Measurements from ENCODE around the gene NAP1L1. TPM values are rescaled to one million over a fixed set of nuclear protein-coding genes. Genes with fewer than 3 reads are reported as not detected.
A peak's percentile ranks its signal among the peaks of the same experiment; 100 is the strongest.

The NAP1L1 gene
- total RNA-seq, 1 experiment from 2014 or later, result 946 TPM

GRCh38 chr12:76113800-76114757 lies 29.6 kb upstream of the NAP1L1 start:
- Mint-ChIP-seq H3K27me3 (ENCODE audit: low read depth) (no peaks in the 10 kb centered on the region), H3K36me3 (no peaks in the 10 kb centered on the region), H3K4me1 (0 out of 2 replicates have a peak, but pooled peaks cover 2% of the 10 kb centered on the region), H3K27ac (no peak overlapping the region), H3K9me3 (peaks cover 5% of the 10 kb centered on the region; the same call in 1 of the 2 replicates), H3K4me3 (no peak overlapping the region)
- POLR2A ChIA-PET, result no interaction called here
- CTCF ChIA-PET, result interaction anchor here (0.6 kb wide), 1 partner anchor 32 kb away, joined by 3 read pairs; no protein-coding TSS in a partner anchor
- no peak for ATAC-seq
- TF ChIP-seq ZBTB21 (CRISPR knock-in tag; IDR thresholded peaks at IDR 0.05; ENCODE audit: borderline replicate concordance), result no peak
- TF ChIP-seq CREB1 (CRISPR knock-in tag; IDR thresholded peaks at IDR 0.05), result no peak
- TF ChIP-seq NR3C1 (CRISPR knock-in tag; conservative IDR thresholded peaks at IDR 0.05; ENCODE audit: low read depth), result no peak
- TF ChIP-seq MXD4 (CRISPR knock-in tag; IDR thresholded peaks at IDR 0.05; ENCODE audit: borderline replicate concordance), result no peak
- TF ChIP-seq FOXK1 (CRISPR knock-in tag; IDR thresholded peaks at IDR 0.05), result no peak
- TF ChIP-seq ZNF219 (CRISPR knock-in tag; IDR thresholded peaks at IDR 0.05; ENCODE audit: borderline replicate concordance), result no peak
- TF ChIP-seq ZNF138 (CRISPR knock-in tag; conservative IDR thresholded peaks at IDR 0.05), result no peak
- TF ChIP-seq SMAD3 (CRISPR knock-in tag; IDR thresholded peaks at IDR 0.05; ENCODE audit: borderline replicate concordance), result no peak
- TF ChIP-seq, protein P1, sequence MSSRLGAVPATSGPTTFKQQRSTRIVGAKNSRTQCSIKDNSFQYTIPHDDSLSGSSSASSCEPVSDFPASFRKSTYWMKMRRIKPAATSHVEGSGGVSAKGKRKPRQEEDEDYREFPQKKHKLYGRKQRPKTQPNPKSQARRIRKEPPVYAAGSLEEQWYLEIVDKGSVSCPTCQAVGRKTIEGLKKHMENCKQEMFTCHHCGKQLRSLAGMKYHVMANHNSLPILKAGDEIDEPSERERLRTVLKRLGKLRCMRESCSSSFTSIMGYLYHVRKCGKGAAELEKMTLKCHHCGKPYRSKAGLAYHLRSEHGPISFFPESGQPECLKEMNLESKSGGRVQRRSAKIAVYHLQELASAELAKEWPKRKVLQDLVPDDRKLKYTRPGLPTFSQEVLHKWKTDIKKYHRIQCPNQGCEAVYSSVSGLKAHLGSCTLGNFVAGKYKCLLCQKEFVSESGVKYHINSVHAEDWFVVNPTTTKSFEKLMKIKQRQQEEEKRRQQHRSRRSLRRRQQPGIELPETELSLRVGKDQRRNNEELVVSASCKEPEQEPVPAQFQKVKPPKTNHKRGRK (CRISPR knock-in tag; IDR thresholded peaks at IDR 0.05; ENCODE audit: borderline replicate concordance), result no peak
- TF ChIP-seq OVOL2 (CRISPR knock-in tag; IDR thresholded peaks at IDR 0.05; ENCODE audit: borderline replicate concordance), result no peak
- no peak for TF ChIP-seq ETV6 (CRISPR knock-in tag; IDR thresholded peaks at IDR 0.05)
- TF ChIP-seq PRRX2 (CRISPR knock-in tag; IDR thresholded peaks at IDR 0.05), result no peak
- no peak for TF ChIP-seq GABPB1 (CRISPR knock-in tag; IDR thresholded peaks at IDR 0.05)
- TF ChIP-seq FOXP1 (CRISPR knock-in tag; IDR thresholded peaks at IDR 0.05; ENCODE audit: borderline replicate concordance), result no peak
- no peak for TF ChIP-seq FOXJ3 (CRISPR knock-in tag; IDR thresholded peaks at IDR 0.05; ENCODE audit: borderline replicate concordance)
- no peak for TF ChIP-seq TP53 (CRISPR knock-in tag; IDR thresholded peaks at IDR 0.05)
- TF ChIP-seq GTF2I (CRISPR knock-in tag; conservative IDR thresholded peaks at IDR 0.05), result no peak
- DNase-seq (ENCODE audit: low spot score), result no peak

- DNase-seq (ENCODE audit: low spot score) (no peak), ATAC-seq (no peak)
- 0 out of 2 replicates have a peak, but pooled peaks cover 2% of the 10 kb centered on the region for H3K4me1 Mint-ChIP-seq
- H3K27ac Mint-ChIP-seq, result no peak overlapping the region
- H3K27me3 Mint-ChIP-seq (ENCODE audit: low read depth), result no peaks in the 10 kb centered on the region
- no peak overlapping the region for H3K4me3 Mint-ChIP-seq
- H3K9me3 Mint-ChIP-seq, result no peaks in the 10 kb centered on the region
- H3K36me3 Mint-ChIP-seq, result no peaks in the 10 kb centered on the region
- peak; percentile 75 for TF ChIP-seq ZNF121 (CRISPR knock-in tag; IDR thresholded peaks at IDR 0.05)
- no peak for TF ChIP-seq ZNF317 (CRISPR knock-in tag; IDR thresholded peaks at IDR 0.05; ENCODE audit: borderline replicate concordance, low read depth)
- POLR2A ChIA-PET, result no interaction called here
- CTCF ChIA-PET, result interaction anchor here (0.7 kb wide), 1 partner anchor 381 kb away, joined by 3 read pairs; no protein-coding TSS in a partner anchor
These were observed 26.8 kb upstream of the NAP1L1 start for GRCh38 chr12:76111209-76111749.

- no peak for TF ChIP-seq ZNF232 (CRISPR knock-in tag; IDR thresholded peaks at IDR 0.05)
- TF ChIP-seq, protein P1 (CRISPR knock-in tag; IDR thresholded peaks at IDR 0.05; ENCODE audit: borderline replicate concordance), result no peak
- Mint-ChIP-seq H3K27me3 (ENCODE audit: low read depth) (no peaks in the 10 kb centered on the region), H3K36me3 (no peaks in the 10 kb centered on the region), H3K27ac (no peak overlapping the region), H3K9me3 (no peaks in the 10 kb centered on the region), H3K4me3 (no peak overlapping the region), H3K4me1 (0 out of 2 replicates have a peak, but pooled peaks cover 2% of the 10 kb centered on the region)
- ATAC-seq (no peak), DNase-seq (ENCODE audit: low spot score) (no peak)
- POLR2A ChIA-PET, result interaction anchor here (0.6 kb wide), 1 partner anchor 77 kb away, joined by 6 read pairs; no protein-coding TSS in a partner anchor
- CTCF ChIA-PET, result interaction anchor here (0.7 kb wide), 1 partner anchor 499 kb away, joined by 3 read pairs; no protein-coding TSS in a partner anchor
These were observed 25.4 kb upstream of the NAP1L1 start for GRCh38 chr12:76109879-76110278.

Measured in WTC11 (cell line).